ENCODE data around the gene TBC1D4. TPM values are rescaled to one million over a fixed set of nuclear protein-coding genes. Genes with fewer than 3 reads are reported as not detected.

Gene TBC1D4
- total and polyA plus RNA-seq, 2 experiments from 2014 or later, result 18.7 to 38.2 TPM

DNA sequence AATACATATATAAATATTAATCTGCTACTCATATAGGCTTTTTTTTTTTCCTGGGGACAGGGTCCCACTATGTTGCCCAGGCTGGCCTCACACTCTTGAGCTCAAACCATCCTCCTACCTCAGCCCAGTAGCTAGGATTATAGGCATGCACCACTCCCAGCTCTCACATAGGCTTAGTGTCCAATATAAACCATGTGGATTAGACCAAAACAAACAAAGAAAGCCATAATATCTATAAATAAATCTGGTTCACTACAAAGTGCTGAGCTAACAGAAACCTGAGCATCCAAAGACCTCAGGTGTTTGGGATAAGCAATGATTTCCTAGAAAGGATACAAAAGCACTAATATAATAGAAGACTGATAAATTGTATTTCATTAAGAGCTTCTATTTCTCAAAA, 26.0 kb downstream of the TBC1D4 start:
- no peak overlapping the region for H3K27ac Mint-ChIP-seq
- Histone ChIP-seq H3K4me3 (no peak overlapping the region), H3K27ac (ENCODE audit: low read depth) (no peak overlapping the region), H3K4me1 (ENCODE audit: insufficient read depth) (peaks cover 10% of the 10 kb centered on the region; the same call in 1 of the 2 replicates), H4K20me1 (replicated peaks; ENCODE audit: insufficient read depth) (no peaks in the 10 kb centered on the region), H3F3A (replicated peaks; ENCODE audit: low read depth) (no peaks in the 10 kb centered on the region), H2AFZ (no peak overlapping the region), H3K79me2 (replicated peaks; ENCODE audit: insufficient read depth) (peaks cover 21% of the 10 kb centered on the region), H3K9me2 (ENCODE audit: insufficient read depth) (no peaks in the 10 kb centered on the region), H3K27me3 (ENCODE audit: insufficient read depth) (no peaks in the 10 kb centered on the region), H3K36me3 (ENCODE audit: insufficient read depth) (no peaks in the 10 kb centered on the region), H3K4me2 (no peak overlapping the region)
- TF ChIP-seq STAT1 (IDR thresholded peaks at IDR 0.05; ENCODE audit: unreplicated experiment) (no peak), POLR2AphosphoS5 (IDR thresholded peaks at IDR 0.05; ENCODE audit: low read depth) (no peak), JUNB (IDR thresholded peaks at IDR 0.05; ENCODE audit: unreplicated experiment) (no peak), EZH2phosphoT487 (IDR thresholded peaks at IDR 0.05; ENCODE audit: unreplicated experiment) (no peak), ZNF114 (CRISPR knock-in tag; IDR thresholded peaks at IDR 0.05) (no peak), CREB1 (CRISPR knock-in tag; IDR thresholded peaks at IDR 0.05; ENCODE audit: low read depth) (no peak), ZNF331 (CRISPR knock-in tag; IDR thresholded peaks at IDR 0.05; ENCODE audit: low read depth) (no peak), EZH2 (IDR thresholded peaks at IDR 0.05; ENCODE audit: low read depth, unreplicated experiment) (no peak), NANOG (IDR thresholded peaks at IDR 0.05; ENCODE audit: borderline replicate concordance) (no peak)
- TF ChIP-seq, protein P1, sequence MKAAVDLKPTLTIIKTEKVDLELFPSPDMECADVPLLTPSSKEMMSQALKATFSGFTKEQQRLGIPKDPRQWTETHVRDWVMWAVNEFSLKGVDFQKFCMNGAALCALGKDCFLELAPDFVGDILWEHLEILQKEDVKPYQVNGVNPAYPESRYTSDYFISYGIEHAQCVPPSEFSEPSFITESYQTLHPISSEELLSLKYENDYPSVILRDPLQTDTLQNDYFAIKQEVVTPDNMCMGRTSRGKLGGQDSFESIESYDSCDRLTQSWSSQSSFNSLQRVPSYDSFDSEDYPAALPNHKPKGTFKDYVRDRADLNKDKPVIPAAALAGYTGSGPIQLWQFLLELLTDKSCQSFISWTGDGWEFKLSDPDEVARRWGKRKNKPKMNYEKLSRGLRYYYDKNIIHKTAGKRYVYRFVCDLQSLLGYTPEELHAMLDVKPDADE (IDR thresholded peaks at IDR 0.05), result no peak
- TF ChIP-seq, protein P2, sequence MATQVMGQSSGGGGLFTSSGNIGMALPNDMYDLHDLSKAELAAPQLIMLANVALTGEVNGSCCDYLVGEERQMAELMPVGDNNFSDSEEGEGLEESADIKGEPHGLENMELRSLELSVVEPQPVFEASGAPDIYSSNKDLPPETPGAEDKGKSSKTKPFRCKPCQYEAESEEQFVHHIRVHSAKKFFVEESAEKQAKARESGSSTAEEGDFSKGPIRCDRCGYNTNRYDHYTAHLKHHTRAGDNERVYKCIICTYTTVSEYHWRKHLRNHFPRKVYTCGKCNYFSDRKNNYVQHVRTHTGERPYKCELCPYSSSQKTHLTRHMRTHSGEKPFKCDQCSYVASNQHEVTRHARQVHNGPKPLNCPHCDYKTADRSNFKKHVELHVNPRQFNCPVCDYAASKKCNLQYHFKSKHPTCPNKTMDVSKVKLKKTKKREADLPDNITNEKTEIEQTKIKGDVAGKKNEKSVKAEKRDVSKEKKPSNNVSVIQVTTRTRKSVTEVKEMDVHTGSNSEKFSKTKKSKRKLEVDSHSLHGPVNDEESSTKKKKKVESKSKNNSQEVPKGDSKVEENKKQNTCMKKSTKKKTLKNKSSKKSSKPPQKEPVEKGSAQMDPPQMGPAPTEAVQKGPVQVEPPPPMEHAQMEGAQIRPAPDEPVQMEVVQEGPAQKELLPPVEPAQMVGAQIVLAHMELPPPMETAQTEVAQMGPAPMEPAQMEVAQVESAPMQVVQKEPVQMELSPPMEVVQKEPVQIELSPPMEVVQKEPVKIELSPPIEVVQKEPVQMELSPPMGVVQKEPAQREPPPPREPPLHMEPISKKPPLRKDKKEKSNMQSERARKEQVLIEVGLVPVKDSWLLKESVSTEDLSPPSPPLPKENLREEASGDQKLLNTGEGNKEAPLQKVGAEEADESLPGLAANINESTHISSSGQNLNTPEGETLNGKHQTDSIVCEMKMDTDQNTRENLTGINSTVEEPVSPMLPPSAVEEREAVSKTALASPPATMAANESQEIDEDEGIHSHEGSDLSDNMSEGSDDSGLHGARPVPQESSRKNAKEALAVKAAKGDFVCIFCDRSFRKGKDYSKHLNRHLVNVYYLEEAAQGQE (IDR thresholded peaks at IDR 0.05; ENCODE audit: unreplicated experiment), result no peak
- TF ChIP-seq, protein P3, sequence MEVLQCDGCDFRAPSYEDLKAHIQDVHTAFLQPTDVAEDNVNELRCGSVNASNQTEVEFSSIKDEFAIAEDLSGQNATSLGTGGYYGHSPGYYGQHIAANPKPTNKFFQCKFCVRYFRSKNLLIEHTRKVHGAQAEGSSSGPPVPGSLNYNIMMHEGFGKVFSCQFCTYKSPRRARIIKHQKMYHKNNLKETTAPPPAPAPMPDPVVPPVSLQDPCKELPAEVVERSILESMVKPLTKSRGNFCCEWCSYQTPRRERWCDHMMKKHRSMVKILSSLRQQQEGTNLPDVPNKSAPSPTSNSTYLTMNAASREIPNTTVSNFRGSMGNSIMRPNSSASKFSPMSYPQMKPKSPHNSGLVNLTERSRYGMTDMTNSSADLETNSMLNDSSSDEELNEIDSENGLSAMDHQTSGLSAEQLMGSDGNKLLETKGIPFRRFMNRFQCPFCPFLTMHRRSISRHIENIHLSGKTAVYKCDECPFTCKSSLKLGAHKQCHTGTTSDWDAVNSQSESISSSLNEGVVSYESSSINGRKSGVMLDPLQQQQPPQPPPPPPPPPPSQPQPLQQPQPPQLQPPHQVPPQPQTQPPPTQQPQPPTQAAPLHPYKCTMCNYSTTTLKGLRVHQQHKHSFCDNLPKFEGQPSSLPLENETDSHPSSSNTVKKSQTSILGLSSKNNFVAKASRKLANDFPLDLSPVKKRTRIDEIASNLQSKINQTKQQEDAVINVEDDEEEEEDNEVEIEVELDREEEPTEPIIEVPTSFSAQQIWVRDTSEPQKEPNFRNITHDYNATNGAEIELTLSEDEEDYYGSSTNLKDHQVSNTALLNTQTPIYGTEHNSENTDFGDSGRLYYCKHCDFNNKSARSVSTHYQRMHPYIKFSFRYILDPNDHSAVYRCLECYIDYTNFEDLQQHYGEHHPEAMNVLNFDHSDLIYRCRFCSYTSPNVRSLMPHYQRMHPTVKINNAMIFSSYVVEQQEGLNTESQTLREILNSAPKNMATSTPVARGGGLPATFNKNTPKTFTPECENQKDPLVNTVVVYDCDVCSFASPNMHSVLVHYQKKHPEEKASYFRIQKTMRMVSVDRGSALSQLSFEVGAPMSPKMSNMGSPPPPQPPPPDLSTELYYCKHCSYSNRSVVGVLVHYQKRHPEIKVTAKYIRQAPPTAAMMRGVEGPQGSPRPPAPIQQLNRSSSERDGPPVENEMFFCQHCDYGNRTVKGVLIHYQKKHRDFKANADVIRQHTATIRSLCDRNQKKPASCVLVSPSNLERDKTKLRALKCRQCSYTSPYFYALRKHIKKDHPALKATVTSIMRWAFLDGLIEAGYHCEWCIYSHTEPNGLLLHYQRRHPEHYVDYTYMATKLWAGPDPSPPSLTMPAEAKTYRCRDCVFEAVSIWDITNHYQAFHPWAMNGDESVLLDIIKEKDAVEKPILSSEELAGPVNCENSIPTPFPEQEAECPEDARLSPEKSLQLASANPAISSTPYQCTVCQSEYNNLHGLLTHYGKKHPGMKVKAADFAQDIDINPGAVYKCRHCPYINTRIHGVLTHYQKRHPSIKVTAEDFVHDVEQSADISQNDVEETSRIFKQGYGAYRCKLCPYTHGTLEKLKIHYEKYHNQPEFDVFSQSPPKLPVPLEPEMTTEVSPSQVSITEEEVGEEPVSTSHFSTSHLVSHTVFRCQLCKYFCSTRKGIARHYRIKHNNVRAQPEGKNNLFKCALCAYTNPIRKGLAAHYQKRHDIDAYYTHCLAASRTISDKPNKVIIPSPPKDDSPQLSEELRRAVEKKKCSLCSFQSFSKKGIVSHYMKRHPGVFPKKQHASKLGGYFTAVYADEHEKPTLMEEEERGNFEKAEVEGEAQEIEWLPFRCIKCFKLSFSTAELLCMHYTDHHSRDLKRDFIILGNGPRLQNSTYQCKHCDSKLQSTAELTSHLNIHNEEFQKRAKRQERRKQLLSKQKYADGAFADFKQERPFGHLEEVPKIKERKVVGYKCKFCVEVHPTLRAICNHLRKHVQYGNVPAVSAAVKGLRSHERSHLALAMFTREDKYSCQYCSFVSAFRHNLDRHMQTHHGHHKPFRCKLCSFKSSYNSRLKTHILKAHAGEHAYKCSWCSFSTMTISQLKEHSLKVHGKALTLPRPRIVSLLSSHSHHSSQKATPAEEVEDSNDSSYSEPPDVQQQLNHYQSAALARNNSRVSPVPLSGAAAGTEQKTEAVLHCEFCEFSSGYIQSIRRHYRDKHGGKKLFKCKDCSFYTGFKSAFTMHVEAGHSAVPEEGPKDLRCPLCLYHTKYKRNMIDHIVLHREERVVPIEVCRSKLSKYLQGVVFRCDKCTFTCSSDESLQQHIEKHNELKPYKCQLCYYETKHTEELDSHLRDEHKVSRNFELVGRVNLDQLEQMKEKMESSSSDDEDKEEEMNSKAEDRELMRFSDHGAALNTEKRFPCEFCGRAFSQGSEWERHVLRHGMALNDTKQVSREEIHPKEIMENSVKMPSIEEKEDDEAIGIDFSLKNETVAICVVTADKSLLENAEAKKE (CRISPR knock-in tag; IDR thresholded peaks at IDR 0.05), result no peak
- TF ChIP-seq, protein P4, sequence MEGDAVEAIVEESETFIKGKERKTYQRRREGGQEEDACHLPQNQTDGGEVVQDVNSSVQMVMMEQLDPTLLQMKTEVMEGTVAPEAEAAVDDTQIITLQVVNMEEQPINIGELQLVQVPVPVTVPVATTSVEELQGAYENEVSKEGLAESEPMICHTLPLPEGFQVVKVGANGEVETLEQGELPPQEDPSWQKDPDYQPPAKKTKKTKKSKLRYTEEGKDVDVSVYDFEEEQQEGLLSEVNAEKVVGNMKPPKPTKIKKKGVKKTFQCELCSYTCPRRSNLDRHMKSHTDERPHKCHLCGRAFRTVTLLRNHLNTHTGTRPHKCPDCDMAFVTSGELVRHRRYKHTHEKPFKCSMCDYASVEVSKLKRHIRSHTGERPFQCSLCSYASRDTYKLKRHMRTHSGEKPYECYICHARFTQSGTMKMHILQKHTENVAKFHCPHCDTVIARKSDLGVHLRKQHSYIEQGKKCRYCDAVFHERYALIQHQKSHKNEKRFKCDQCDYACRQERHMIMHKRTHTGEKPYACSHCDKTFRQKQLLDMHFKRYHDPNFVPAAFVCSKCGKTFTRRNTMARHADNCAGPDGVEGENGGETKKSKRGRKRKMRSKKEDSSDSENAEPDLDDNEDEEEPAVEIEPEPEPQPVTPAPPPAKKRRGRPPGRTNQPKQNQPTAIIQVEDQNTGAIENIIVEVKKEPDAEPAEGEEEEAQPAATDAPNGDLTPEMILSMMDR (conservative IDR thresholded peaks at IDR 0.05; ENCODE audit: low read depth in 2 of 2), result no peak
- H3K4me1 Mint-ChIP-seq, result peaks cover 14% of the 10 kb centered on the region
- DNase-seq (ENCODE audit: low spot score) (no peak), ATAC-seq (no peak)
- H3K4me3 Mint-ChIP-seq, result no peak overlapping the region
- peaks cover 5% of the 10 kb centered on the region; the same call in 2 of the 3 replicates for H3K36me3 Mint-ChIP-seq (ENCODE audit: low read depth)
- peaks cover 2% of the 10 kb centered on the region for H3K27me3 Mint-ChIP-seq (ENCODE audit: insufficient read depth, low read depth, poor library complexity)
- no peaks in the 10 kb centered on the region for H3K9me3 Mint-ChIP-seq
